Measurements from ENCODE around the gene UHRF1. TPM values are rescaled to one million over a fixed set of nuclear protein-coding genes. Genes with fewer than 3 reads are reported as not detected.

The UHRF1 gene
- total RNA-seq, 1 donor from 2014 or later, result 6.9 TPM

Small RNAs within 50 kb of the gene (small RNA-seq; reads per million reads assigned to genes)
- not detected for gene MIR4747

Other genes with a start within 250 kb of the UHRF1 start
- 33.4 TPM for gene MYDGF, start 239.2 kb upstream of the UHRF1 start, total RNA-seq
- gene DPP9, start 185.7 kb upstream of the UHRF1 start, total RNA-seq, result 7.7 TPM
- 22.8 TPM for gene FEM1A, start 117.8 kb upstream of the UHRF1 start, total RNA-seq
- 1.2 TPM for gene TICAM1, start 77.8 kb upstream of the UHRF1 start, total RNA-seq
- gene PLIN3, start 41.8 kb upstream of the UHRF1 start, total RNA-seq, result 6.9 TPM
- gene ARRDC5, start 6.6 kb upstream of the UHRF1 start, total RNA-seq, result not detected
- gene KDM4B, start 59.6 kb downstream of the UHRF1 start, total RNA-seq, result 24.5 TPM

Measured in frontal cortex (tissue), 1 donor.